Skin of body (tissue), 2 donors: ENCODE results near the gene RXFP2. TPM values are rescaled to one million over a fixed set of nuclear protein-coding genes. Genes with fewer than 3 reads are reported as not detected.

Experiments used
- DNase-seq: peaks from one replicate; lab custom pipeline; 2025; lab: John Stamatoyannopoulos, UW
- total RNA-seq: library from RNA; depleted of rRNA; stranded (reverse); fragments of >200 nt; gene quantifications from one replicate; pipeline ENCODE4 v1.2.3, GENCODE V29; 2014

Gene RXFP2
- total RNA-seq, 1 donor from 2014 or later: not detected

DNA sequence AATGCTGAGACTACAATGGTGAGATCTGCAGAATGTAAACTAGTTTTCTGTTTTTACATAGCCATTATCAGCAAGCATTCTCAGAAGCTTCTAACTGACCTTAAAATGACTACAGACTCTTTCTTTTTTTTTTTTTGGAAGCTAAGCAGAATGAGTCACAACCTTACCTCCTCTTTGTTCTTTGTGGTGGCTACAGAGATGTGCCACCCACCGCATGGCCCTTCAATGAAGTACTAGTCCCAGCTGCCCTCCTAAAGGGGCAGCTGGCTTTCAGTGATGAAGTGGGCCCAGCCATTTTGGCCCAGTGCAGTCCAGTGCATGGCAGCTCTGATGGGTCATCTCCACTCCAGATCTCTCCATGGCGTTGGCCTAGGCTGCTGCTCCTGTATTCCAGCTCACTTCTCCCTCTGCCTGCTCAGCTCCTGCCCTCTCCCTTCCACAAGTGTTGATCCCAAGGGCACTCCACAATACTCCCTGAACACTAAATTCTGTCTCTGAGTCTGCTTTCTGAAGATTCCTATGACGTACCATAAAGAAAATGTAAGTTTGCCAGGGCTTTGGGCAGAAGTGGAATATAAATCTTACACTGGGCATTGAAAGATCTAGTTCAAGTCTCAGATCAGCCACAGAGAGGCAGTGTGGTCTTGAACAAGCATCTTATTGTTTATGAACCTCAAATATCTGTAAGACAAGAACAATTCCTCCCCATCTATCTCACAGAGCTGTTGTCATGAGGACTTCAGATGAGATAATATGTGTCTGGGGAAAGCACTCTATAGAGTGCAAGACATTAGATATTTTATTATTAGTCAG, 85.6 kb downstream of the RXFP2 start:
- DNase-seq: peak; percentile 6

DNA sequence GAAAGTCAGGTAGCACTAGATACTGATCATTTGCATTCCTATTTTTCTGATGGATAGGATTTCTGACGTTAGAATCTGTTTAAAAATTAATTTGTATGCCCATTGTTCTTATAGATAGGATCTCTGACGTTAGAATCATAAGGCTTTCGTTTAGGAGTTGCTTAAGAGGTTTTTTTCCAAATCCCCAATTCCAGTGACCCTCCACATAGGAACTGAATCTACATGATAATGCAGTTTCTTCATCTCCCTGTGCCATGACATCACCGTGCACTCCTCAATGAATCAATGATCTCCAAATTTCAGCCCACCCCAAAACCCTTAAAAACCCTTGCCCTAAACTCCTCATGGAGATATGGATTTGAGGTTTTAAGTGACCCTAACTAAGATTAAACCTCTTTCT, 87.2 kb downstream of the RXFP2 start:
- no peak for DNase-seq

GRCh38 chr13:31827707-31828106, 88.4 kb downstream of the RXFP2 start:
- no peak for DNase-seq

GRCh38 chr13:31835932-31836331, 96.6 kb downstream of the RXFP2 start:
- DNase-seq: no peak

GRCh38 chr13:31843044-31843443, 103.7 kb downstream of the RXFP2 start:
- no peak for DNase-seq

- peak; percentile 63 for DNase-seq
Observed at GRCh38 chr13:31846182-31846938, 107.0 kb downstream of the RXFP2 start.

- no peak for DNase-seq
Observed at GRCh38 chr13:31846961-31847752, 107.8 kb downstream of the RXFP2 start.

DNA sequence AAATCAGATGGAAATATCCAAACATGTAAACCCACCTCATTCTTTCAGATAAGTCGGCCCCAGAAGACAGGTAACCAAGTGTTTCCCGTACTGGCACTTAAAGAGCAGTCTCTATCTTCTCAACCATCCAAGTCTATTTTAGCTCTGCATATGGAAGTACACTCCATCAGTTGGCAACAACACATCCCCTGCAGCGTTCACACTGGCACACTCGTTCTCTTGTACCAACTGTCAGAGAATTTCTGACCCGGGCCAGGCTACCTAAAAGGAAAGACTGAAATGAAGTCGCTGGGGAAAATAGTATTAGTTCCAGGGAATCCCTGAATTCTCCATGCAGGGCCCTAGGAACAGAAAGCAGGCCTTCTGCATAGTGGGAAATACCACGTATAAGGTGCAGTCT, 109.3 kb downstream of the RXFP2 start:
- no peak for DNase-seq

DNA sequence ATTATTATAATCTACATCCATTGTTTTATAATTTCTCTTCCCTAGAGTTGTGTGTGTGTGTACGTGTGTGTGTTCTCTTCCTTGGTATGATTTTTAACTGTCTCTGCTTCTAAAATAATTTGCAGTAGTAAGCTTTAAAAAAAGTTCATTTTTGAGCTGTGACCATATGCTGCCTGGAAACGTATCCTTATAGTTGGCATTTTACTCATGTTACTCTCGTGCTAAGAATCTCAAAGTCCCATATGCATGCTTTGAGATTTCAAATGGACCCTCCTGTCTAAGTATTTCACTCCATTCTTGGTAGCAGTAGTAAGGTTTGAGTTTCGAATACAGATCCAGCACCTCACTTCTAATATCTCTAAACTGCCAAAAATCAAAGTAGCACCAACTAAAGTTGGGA, 109.9 kb downstream of the RXFP2 start:
- no peak for DNase-seq

- no peak for DNase-seq
Observed at GRCh38 chr13:31850041-31850555, 110.8 kb downstream of the RXFP2 start.

DNA sequence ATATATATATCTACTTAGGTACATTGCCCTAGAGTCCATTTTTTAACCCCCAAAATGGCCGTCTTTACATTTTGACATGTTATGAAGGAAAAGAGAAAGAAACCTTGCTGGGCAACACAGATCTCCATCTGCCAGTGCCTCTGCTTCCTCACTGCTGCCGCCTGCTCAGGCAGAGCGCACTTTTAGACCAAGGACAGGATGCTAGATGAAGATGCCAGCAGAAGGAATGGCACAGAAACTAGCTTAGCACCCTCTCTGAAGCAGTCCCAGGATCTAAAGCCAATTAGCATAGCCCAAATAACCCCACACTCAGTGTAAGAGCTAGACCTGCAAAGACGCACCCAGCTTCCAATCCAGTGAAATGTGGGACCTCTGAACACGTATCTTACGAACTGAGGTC, 111.9 kb downstream of the RXFP2 start:
- DNase-seq: no peak
